ENCODE measurements around the gene CACNB2.

- TF ChIP-seq CTCF (IDR thresholded peaks at IDR 0.05) (no peak), POLR2A (IDR thresholded peaks at IDR 0.05; ENCODE audit: low read depth) (no peak), POLR2AphosphoS5 (IDR thresholded peaks at IDR 0.05) (no peak), EP300 (IDR thresholded peaks at IDR 0.05) (no peak)
These were observed 37.8 kb upstream of the CACNB2 start for GRCh38 chr10:18102404-18102803.

Data from esophagus muscularis mucosa (tissue), 4 donors.